MM.1S (cell line): ENCODE measurements around the gene NTRK2.

Experiments used
- EZH2phosphoT487 ChIP-seq: fragments of 300-600 bp; sonication (generic); IDR thresholded peaks from 2 replicates; pipeline ENCODE4 v1.6.1; 2018; ENCODE audit warnings: antibody characterized with exemption, low read length
- TF ChIP-seq, protein P1 (sequence below): fragments of 300-600 bp; sonication (generic); IDR thresholded peaks from 2 replicates; pipeline ENCODE4 v1.5.1; 2016; ENCODE audit warnings: antibody characterized with exemption, low read length, mixed read lengths

DNA sequence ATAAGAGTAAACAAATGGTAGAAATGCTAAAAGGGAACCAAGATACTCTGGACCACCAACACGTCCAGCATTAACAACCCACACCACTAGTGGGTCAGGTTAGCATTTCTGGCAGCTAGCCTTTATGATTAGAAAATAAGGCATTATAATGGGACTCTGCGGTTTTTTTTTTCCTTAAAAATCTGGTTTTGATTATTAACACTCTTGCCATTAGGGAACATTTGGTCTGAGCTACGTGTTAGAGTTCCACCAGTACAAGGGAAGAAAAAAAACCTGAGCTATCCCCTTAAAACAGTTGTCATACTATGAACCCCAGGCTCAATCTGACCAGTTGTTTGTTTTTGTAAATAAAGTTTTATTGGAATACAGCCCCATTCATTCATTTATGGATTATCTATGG lies 110.4 kb downstream of the NTRK2 start:
- TF ChIP-seq, protein P1, sequence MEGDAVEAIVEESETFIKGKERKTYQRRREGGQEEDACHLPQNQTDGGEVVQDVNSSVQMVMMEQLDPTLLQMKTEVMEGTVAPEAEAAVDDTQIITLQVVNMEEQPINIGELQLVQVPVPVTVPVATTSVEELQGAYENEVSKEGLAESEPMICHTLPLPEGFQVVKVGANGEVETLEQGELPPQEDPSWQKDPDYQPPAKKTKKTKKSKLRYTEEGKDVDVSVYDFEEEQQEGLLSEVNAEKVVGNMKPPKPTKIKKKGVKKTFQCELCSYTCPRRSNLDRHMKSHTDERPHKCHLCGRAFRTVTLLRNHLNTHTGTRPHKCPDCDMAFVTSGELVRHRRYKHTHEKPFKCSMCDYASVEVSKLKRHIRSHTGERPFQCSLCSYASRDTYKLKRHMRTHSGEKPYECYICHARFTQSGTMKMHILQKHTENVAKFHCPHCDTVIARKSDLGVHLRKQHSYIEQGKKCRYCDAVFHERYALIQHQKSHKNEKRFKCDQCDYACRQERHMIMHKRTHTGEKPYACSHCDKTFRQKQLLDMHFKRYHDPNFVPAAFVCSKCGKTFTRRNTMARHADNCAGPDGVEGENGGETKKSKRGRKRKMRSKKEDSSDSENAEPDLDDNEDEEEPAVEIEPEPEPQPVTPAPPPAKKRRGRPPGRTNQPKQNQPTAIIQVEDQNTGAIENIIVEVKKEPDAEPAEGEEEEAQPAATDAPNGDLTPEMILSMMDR, result no peak
- no peak for TF ChIP-seq EZH2phosphoT487
